Suprapubic skin (tissue), 3 donors: ENCODE results near the gene TNS3.

Source experiments
- POLR2AphosphoS5 ChIP-seq, 3 donors: sonication (generic); formaldehyde crosslinking; IDR thresholded peaks; one replicate each; pipeline ENCODE4 v1.6.1; 2017; ENCODE audit warnings: antibody characterized with exemption in 3 of 3
- TF ChIP-seq, protein P1 (sequence below), 2 donors: fragments of 200-600 bp in 1 of 2; fragments of 450-650 bp in 1 of 2; sonication (generic) in 1 of 2; IDR thresholded peaks; one replicate each; pipeline ENCODE4 v1.5.1; 2016 to 2019; ENCODE audit warnings: antibody characterized with exemption in 2 of 2, mild to moderate bottlenecking in 1 of 2, moderate library complexity in 1 of 2

DNA sequence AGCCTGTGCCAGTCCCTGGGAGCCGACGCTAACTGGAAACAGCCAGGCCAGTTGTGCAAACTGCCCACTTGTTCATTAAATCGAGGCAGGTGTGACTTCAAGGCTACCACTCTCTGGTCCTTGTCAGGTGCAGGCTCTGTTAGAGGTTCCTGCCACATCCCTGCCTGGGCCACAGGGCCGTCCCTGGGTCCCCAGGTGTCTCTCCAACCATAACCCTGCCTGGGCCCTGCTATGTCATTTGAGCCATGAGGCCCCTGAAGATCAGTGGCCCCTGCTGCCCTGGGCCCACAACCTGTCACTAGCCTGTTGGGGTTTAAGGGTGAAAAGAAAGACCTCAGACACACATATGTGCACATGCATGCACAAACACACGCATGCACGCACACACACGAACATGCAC lies 326.9 kb downstream of the TNS3 start:
- TF ChIP-seq, protein P1, sequence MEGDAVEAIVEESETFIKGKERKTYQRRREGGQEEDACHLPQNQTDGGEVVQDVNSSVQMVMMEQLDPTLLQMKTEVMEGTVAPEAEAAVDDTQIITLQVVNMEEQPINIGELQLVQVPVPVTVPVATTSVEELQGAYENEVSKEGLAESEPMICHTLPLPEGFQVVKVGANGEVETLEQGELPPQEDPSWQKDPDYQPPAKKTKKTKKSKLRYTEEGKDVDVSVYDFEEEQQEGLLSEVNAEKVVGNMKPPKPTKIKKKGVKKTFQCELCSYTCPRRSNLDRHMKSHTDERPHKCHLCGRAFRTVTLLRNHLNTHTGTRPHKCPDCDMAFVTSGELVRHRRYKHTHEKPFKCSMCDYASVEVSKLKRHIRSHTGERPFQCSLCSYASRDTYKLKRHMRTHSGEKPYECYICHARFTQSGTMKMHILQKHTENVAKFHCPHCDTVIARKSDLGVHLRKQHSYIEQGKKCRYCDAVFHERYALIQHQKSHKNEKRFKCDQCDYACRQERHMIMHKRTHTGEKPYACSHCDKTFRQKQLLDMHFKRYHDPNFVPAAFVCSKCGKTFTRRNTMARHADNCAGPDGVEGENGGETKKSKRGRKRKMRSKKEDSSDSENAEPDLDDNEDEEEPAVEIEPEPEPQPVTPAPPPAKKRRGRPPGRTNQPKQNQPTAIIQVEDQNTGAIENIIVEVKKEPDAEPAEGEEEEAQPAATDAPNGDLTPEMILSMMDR (IDR thresholded peaks at IDR 0.05): no peak
- no peak for TF ChIP-seq POLR2AphosphoS5 (IDR thresholded peaks at IDR 0.05)
